ENCODE results near the gene DICER1.

DNA sequence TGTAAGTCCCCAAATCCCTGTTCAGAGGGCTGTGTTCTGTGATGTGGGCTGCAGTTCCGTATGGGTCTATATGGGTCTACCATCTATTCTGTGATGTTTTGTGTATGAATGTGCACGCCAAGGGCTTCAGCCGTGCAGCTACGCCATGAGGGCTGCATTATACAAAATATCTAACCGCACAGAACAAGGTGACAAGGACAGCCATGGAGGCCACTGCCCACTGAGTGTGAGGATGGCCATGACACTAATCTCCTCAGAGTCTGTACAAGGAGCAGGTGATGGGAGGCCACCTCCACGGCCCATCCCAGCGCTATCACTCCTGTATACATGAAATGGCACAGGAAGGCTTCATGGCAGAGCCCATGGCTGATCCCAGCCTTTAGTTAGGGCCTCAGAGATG, 102.0 kb downstream of the DICER1 start:
- TF ChIP-seq CTCF (IDR thresholded peaks at IDR 0.05) (no peak), POLR2A (IDR thresholded peaks at IDR 0.05) (no peak)
